Stimulated activated CD8-positive, alpha-beta memory T cell treated with anti-CD3 and anti-CD28 coated beads, Interleukin-12 subunit alpha, Interleukin-12 subunit beta, amount 100 ng/mL, for 24 hours (primary cell): ENCODE measurements around the gene ZSCAN5A.
"Not testable (repeated sequence)": the region's sequence is repeated elsewhere in the genome, so short reads cannot be mapped to it uniquely, and the experiment has no call there.

ENCODE experiments used
- DNase-seq: peaks from one replicate; pipeline ENCODE4 v3.0.0-alpha.2; 2020; ENCODE audit errors: extremely low read depth

Gene ZSCAN5A

DNA sequence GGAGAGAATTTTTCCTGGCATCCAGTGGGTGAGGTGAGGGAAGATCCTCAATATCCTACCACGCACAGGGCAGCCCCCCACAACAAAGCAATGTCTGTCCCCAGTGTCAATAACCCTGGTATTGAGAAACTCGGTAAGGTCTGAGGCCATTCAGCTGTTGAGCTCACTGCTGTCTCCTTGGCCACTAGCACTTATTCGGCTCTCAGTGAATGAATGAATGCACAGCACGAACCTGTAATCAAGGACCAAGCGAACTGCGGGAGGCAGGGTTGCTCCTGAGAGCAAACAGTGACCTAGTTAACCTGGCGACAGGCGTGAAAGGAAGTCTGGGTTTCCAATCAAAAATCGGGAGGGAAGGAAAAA is 640 bp downstream of the ZSCAN5A start:
- no peak for DNase-seq

DNA sequence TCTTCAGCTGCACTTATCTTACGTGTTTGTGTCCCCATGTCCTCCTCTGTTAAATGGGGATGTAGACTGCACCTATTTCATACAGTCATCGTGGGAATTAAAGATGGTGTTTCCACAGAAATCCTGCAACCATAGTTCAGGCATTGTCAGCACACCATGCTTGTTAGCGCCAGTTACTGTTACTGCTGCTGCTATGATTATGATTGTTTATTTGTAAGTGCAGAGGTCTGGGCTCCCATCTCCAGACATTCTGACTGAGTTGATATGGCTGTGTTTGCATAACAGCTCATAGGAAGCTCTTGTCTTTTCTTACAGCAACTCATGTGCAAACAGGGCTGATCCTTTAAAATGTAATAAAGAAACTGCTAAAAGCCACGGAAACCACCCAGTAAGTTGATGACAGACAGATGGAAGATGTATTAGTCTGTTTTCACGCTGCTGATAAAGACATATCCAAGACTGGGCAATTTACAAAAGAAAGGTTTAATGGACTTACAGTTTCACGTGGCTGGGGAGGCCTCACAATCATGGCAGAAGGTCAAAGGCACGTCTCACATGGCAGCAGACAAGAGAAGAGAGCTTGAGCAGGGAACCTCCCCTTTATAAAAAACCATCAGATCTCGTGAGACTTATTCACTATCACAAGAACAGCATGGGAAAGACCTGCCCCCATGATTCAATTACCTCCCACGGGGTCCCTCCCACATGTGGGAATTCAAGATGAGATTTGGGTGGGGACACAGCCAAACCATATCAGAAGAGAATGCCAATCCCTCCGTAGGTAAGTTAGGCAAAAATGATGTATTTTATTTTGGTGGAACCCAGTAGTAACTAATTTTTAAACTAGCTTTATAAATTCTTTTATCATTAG is 1.6 kb downstream of the ZSCAN5A start:
- DNase-seq = no peak

DNA sequence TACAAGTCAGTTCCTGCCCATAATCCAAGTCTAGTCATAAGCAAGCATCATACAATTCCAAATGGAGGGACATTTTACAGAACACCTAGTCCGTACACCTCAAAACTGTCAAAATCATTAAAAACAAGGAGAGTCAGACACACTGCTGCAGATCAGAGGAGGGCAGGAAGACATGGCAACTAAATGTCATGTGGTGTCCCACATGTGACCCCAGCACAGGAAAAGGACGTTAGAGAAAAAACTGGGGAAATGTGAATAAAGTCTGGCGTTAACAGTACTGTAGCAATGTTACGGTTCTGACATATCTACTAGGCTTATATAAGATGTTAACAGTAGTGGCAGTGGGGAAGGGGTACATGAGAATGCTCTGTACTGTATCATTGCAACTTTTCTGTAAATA is 2.3 kb downstream of the ZSCAN5A start:
- no peak for DNase-seq

DNA sequence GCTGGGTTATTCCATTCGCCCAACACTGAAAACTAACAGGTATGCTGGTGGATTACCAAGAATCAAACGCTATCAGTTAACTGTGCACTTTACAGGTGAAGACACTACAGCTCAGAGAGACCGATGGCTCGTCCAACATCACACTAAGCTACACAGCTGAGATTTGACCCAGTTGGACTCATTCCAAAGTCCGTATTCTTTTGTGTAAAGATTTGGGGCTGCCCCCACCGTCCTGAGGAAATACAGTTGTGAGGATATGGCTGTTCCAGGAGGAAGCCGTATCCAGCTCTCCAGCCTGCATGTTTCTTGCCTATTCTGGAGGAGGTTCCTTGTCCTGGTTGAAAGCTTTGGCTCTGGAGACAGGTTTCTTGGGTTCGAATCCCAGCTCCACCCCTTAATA is 4.2 kb downstream of the ZSCAN5A start:
- no peak for DNase-seq

DNA sequence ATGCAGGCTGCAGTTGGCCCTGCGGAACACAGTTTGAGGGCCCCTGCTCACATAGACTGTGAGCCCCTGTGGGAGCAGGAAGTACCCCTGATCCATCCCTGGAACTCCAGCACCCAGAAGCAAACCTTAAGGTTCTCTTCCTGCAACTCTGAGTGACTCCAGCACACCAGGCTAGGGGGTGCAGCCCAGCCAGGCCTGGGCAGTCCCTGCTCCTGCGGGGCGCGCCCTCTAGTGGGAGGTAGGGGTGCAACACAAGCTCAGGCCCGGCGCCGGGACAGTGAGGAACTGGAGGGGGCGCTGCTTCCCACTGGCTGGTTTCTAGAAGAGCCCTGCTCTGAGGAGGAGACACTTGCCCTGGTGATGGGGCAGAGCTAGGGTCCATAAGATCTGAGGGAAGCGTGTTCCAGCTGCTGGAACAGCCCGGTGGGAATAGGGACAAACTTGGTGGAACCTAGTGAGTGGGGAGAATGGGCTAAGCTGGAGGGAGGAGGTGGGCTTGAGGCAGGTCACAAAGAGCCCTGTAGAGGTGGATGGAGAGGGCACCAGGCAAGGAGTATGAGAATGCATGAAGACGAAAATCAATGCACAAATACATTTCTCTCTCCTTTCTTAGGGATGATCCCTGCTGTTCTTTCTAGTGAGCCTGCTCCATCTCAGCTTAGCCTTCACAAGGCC is 5.0 kb downstream of the ZSCAN5A start:
- no peak for DNase-seq

DNA sequence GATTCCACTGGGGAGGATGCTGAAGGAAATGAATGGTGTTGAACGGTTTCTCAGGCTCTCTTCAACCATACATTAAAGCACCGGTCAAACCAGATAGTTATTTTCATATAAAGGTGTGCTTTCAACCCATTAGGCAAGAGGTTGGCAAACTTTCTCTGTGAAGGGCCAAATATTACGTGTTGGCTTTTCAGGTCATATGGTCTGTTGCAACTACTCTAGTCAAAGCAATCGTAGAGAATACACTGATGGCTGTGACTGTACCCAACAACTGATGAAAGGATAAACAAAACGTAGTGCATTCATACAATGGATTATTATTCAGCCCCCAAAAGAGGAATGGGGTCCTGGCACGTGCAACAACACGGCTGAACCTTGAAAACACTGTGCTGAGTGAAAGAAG is 5.8 kb downstream of the ZSCAN5A start:
- DNase-seq = no peak

DNA sequence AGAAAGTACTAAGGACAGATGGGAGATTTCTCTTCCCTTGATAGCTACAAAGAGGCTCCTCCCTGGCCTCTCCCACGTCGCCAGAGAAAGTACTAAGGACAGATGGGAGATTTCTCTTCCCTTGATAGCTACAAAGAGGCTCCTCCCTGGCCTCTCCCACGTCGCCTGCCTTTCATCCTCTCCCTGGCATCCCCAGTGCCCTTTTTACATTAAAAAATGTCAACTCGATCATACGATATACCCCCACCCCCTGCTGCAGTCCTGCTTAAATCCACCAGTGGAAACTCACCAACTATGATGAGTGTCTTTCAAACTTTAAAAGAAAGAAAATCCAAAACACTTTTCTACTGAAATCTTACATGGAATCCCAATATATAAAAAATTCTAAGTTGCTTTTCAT is 7.6 kb downstream of the ZSCAN5A start:
- not testable (repeated sequence) for DNase-seq

DNA sequence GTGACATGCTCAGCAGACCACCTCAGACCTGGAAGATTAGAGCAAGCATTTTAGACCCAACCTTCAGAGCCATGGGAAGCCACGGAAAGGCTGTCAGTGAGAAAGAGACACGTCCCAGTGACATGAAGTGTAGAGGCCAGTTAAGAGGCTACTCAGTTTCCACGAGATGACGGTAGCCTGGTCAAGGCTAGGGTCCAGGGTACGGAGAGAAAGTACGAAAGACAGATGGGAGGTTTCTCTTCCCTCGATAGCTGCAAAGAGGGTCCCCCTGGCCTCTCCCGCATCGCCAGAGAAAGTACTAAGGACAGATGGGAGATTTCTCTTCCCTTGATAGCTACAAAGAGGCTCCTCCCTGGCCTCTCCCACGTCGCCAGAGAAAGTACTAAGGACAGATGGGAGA is 8.6 kb downstream of the ZSCAN5A start:
- DNase-seq = no peak

DNA sequence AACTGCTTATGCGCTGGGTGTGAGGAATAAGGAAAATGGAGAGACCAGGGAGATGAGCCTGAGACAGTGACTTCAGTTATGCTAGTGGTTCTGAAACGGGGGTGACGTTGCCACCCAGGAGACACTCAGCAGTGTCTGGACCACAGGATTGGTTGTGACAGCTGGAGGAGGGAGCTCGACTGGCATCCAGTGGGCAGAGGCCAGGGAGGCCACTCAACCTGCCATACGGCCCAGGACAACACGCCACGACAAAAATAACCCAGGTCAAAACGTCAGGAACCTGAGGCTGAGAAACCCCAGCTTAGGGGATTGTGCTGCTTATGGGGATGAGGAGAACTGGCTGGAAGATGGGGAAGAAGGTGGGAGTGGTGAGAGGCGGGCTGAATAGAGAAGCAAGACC is 10.4 kb downstream of the ZSCAN5A start:
- no peak for DNase-seq

DNA sequence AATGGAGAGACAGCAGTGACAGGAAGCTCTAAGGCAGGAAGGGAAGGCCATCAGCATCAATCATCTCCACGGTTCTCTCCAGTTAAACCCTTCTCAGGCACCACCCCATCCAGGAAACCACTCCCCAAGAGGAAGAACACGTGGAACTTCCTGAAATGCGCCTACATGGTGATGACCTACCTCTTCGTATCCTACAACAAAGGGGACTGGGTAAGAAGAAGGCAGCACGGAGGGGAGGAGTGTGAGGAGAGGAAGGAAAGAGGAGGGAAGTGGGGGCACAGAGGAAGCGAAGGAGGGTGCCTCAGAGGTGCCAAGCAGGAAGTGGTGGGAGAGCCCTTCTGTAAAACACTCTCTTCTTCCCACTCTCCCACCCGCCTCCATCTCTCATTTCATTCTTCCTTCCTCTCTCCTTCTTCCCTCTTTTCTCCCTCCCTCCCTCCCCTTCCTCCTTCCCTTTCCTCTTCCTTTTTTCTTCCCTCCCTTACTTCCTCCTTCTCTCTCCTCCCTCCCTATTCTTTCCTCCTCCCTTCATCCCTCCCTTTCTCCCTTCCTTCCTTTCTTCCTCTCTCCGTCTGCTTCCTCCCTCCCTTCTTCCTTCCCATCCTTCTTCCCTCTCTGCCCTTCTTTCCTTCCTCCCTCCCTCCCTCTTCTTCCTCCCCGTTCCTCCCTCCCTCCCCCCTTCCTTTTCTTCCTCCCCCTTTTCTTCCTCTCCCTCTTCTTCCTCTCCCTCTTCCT is 12.6 kb downstream of the ZSCAN5A start:
- no peak for DNase-seq

DNA sequence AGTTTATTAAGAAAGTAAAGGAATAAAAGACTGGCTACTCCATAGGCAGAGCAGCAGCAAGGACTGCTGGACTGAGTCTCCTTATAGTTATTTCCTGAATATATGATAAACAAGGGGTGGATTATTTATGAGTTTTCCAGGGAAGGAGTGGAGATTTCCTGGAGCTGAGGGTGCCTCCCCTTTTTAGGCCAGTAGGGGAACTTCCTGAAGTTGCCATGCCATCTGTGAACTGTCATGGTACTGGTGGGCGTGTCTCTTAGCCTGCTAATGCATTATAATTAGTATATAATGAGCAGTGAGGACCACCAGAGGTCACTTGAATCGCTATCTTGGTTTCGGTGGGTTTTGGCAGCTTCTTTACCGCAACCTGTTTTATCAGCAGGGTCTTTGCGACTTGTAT is 13.5 kb downstream of the ZSCAN5A start:
- DNase-seq = no peak

DNA sequence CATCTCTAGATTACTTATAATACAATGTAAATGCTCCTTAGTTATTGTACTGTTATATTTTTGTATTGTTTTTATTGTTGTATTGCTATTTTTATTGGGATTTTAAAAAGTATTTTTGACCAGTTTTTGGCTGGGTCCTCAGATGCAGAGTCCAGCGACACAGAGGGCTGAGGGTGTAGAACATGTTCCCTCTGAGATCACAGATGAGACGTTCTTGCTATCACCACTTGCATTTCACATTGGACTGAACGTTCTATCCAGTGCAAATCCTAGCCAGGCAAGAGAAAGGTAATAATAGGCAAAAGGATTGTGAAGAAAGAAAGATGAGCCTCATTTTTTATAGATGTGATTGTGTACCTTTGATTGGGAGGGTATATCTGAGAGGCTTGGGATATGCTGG is 15.0 kb downstream of the ZSCAN5A start:
- no peak for DNase-seq

DNA sequence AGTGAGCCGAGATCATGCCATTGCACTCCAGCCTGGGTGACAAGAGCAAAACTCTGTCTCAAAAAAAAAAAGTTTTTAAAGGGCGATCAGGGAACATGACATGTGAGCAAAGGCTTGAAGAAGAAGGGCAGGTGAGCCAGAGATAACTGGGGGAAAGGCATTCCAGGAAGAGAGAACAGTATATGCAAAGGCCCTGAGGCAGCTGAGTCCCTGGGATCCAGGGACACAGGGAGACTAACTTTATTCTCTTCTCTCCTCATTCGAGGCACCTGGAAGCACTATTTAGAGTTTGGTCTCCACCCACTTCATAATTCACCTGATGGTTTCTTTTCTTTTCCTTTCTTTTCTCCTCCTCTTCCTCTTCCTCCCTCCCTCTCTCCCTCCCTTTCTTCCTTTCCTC is 17.6 kb downstream of the ZSCAN5A start:
- DNase-seq = no peak

DNA sequence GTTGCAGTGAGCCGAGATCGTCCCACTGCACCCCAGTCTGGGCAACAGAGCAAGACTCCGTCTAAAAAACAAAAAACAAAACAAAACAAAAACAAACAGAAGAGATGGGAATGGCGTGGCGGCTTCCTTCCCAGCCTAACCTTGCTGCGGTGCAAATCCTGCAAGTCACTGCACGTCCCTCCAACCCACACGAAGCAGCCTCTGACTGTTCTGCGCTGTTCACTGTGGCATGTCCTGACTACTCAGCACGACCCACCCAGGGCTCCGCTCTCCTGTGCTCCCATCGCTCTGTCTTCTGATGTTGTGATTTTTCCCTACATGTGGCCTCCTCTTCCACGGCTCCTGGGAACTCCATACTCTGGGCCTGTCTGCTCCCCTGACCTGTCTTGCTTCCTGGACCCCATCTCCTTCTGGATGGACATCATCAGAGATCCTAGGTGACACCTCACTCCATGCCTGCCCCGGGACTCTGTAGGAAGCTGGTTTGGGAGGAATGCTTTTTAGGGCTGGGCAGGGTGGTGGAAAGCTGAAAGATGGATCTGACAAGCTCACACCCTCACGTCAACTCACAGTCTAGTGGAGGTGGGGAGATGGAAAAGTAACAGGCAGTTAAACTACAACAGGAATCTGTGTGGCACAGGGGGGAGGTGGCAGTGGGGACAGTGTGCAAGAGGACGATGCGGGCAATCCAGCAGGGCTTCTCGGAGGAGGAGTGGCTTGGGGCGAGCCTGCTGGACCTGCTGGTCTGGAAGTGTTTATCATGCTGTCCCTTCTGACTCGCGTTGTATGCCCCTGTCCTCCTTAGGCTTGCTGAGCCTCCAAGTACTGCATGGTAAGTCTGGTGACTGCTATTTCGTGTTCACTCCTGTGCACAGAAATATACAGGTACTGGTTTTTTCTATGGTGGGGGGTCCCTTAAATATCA is 18.8 kb downstream of the ZSCAN5A start:
- DNase-seq = no peak

DNA sequence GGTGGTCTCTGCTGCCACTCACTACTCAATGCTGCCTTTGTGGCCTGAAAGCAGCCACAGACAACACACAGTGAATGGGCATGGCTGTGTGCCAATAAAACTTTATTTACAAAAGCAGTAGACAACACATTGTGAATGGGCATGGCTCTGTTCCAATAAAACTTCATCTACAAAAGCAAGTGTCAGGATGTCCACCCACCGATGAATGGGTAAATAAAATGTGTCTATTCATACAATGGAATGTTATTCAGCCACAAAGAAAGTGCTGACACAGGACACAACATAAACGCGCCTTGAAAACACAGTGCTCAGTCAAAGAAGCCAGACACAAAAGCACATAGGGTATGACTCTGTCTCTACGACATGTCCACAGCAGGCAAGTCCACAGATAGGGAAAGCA is 20.1 kb downstream of the ZSCAN5A start:
- DNase-seq = no peak

DNA sequence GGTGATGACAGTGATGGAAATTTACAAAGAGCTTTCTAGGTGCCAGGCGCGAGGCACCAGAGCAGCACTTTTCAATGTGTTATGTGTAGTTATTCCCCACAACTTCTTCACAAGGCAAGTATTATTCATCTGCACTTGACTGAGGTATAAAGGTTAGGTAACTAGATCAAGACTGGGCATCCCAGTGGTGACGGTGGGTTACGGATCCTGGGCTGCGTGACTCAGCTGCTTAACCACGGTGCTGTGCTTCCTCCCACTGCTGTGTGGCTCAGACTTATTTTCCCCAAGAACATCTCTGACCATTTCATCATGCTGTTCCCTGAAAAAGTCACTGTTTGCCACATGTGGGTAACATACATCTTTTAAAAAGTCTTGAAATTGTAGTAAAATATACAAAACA is 22.8 kb downstream of the ZSCAN5A start:
- no peak for DNase-seq

DNA sequence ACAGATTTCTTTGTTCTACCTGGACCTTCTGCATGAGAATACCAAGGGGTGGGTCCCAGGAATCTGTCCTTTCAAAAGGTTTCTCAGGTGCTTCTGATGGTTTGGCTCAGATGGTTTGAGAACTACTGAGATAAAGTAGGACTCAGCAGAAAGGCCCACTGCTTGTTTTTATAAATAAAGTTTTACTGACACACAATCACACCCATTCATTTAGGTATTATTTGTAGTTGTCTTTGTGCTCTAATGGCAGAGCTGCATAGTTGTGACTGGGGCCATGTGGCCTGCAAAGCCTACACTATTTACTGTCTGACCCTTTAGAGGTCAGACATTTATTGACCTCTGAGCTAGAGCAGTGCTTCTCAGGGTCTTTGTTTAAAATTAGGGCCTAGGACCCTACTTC is 24.5 kb downstream of the ZSCAN5A start:
- DNase-seq = no peak

DNA sequence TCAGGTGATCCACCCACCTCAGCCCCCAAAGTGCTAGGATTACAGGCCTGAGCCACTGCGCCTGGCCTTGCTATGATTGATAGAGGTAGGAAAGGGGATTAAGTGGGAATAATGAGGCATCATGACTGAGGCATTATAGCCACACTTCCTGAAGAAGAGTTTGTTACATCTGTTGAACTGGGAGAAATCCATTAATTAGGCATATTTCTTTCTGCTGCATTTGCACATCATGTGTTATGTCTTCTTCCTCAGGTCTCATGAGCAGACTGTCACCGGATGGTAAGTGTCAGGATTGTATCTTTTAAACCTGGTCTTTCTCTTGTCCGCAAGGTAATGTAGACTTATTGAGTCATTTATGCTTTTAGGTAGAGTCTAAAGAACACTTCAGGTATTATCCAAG is 29.9 kb downstream of the ZSCAN5A start:
- DNase-seq = no peak

DNA sequence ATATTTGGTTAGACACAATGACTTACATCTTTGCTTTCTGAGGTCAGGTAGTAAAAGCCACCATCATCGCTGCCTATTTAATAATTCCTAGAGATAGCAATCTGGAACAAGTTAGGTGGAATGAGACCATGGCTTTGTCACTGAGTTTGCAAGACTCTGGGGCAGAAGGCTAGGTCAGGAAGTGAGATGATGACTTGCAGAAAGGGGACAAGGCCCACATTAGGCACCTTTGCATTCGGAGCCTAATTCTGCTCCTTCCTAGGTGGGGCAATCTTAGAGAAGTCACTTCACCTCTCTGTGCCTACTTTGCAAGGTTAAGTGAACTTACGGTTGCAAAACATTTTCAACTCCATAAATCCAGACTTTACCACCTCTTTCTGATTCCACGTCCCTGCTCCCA is 31.8 kb downstream of the ZSCAN5A start:
- DNase-seq = no peak

DNA sequence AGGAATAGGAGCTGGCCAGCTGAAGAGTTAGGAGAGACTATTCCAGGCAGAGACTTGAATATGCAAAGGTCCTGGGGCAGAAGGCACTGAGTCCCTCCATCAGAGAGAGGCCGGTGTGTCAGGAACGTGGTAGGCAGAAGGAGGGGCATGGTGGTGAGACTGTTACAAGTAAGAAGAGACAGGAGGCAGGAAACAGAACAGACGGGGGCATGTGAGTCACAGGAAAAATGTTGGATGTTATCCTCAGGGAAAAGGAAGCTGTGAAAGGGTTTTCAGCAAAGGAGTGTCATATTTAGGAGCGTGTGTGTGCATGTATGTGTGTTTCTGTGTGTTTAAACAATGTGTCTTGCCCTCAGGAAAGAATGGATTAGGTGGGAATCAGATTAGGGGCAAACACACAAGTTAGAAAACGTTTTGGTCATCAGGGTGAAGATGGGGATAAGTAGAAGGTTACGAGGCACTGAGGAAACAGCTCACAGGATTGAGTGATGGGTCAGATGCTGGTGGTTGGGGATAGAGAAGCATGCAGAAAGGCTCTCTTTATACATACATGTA is 41.0 kb downstream of the ZSCAN5A start:
- no peak for DNase-seq

DNA sequence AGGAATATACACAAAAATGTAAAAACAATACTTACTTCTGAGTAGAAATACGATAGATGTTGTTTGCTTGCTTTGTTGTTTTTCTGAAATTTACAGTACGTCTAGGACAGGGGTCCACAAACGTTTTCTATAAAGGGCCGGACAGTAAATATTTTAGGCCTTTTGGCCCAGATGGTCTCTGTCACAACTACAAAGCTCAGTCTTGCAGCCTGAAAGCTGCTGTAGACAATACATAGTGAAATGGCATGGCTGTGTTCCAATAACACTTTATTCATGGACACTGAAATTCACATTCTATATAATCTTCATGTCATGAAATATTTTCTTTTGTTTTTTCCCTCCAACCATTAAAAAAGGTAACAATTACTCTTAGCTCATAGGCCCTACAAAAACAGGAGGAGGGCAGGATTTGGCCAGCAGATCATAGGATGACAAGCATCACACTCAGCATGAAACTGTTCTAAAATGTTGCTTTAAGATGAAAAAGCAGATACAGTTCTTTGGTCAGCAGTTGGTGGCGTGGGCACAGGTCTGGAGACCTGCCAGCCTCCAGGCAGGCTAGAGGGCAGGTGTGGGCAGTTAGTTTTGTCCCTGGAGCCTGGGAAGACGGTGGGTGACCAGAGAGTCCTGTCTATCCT is 42.4 kb downstream of the ZSCAN5A start, which contains the start of gene EDDM13:
Gene EDDM13, plus strand, starts transcription at position 588 of the 638 bp plus-strand sequence. CDS start 87 bp downstream, outside the sequence.
- DNase-seq = no peak
